Adipocyte (in vitro differentiated cells): ENCODE measurements around the gene SMAD3.

Source experiments
- DNase-seq: peaks from one replicate; pipeline ENCODE4 v3.0.0-alpha.2; 2015; ENCODE audit warnings: low read depth
- H3K27me3 ChIP-seq: replicated peaks from 2 replicates; pipeline ENCODE4 v1.7.0; 2013; ENCODE audit warnings: mild to moderate bottlenecking, low read length, moderate library complexity; ENCODE audit not compliant: control insufficient read depth, insufficient read depth
- H3K36me3 ChIP-seq: 2 replicates; pipeline ENCODE4 v1.7.0; 2013; ENCODE audit warnings: low read length, mild to moderate bottlenecking, moderate library complexity; ENCODE audit not compliant: control insufficient read depth, insufficient read depth, severe bottlenecking
- H3K4me1 ChIP-seq: 2 replicates; pipeline ENCODE4 v1.7.0; 2013; ENCODE audit warnings: mild to moderate bottlenecking, low read length, moderate library complexity; ENCODE audit not compliant: control insufficient read depth, insufficient read depth
- H3K4me3 ChIP-seq: 2 replicates; pipeline ENCODE4 v1.7.0; 2013; ENCODE audit warnings: mild to moderate bottlenecking, low read length, moderate library complexity
- H3K9ac ChIP-seq: 2 replicates; pipeline ENCODE4 v1.7.0; 2013; ENCODE audit warnings: mild to moderate bottlenecking, low read length, moderate library complexity
- H3K9me3 ChIP-seq: 2 replicates; pipeline ENCODE4 v1.7.0; 2013; ENCODE audit warnings: mild to moderate bottlenecking, low read length, moderate library complexity; ENCODE audit not compliant: control insufficient read depth

Gene SMAD3

DNA sequence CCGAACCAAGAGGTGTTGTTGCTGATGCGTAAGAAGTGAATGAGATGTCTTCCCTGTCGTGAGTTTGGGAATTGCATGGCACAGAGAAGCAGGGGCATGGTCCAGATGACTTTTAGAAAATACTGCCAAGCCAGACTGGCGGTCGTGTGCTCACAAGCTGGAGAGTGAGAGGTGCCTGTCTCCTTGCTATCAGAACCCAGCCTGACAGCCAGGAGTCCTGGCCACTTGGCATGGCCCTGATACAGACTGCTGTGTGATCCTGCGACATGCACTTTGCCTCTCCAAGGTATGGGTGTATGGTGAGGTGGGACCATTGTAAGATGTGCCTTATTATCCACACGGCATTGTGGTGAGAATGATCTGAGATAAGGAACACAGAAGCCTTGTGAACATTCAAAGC, 93.0 kb downstream of the SMAD3 start:
- no peaks in the 10 kb centered on the region for H3K27me3 ChIP-seq
- no peak for DNase-seq
- no peak overlapping the region for H3K9ac ChIP-seq
- no peaks in the 10 kb centered on the region for H3K36me3 ChIP-seq
- H3K4me3 ChIP-seq = no peak overlapping the region
- H3K4me1 ChIP-seq = peaks cover 30% of the 10 kb centered on the region
- no peaks in the 10 kb centered on the region for H3K9me3 ChIP-seq

- Histone ChIP-seq H3K36me3 (peaks cover 19% of the 10 kb centered on the region), H3K4me3 (no peak overlapping the region), H3K4me1 (peaks cover 16% of the 10 kb centered on the region), H3K9ac (no peak overlapping the region), H3K9me3 (no peaks in the 10 kb centered on the region), H3K27me3 (no peaks in the 10 kb centered on the region)
- DNase-seq = no peak
Observed at GRCh38 chr15:67161412-67161811, 96.0 kb downstream of the SMAD3 start.

DNA sequence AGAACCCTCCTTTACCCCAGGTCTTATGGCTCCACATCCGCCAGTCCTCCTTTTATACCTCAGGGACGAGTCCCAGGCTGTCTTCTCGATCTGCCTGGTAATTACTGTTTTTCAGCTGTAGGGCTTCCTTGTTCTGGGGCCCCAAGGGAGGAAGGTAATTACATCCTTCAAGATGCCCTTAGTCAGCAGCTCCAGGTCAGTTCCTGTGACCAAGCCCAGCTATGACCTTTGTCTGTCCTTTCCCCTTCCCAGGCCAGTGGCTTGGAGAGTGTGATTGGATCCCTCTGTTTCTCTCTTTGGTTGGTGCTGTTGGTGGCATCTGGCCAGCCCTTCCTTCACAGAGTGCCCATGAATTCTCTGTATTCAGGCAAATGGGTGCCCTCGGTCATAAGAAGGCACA, 96.5 kb downstream of the SMAD3 start:
- H3K36me3 ChIP-seq = peaks cover 24% of the 10 kb centered on the region
- H3K9ac ChIP-seq = no peak overlapping the region
- no peak overlapping the region for H3K4me3 ChIP-seq
- DNase-seq = no peak
- H3K27me3 ChIP-seq = no peaks in the 10 kb centered on the region
- H3K4me1 ChIP-seq = peaks cover 16% of the 10 kb centered on the region
- no peaks in the 10 kb centered on the region for H3K9me3 ChIP-seq

DNA sequence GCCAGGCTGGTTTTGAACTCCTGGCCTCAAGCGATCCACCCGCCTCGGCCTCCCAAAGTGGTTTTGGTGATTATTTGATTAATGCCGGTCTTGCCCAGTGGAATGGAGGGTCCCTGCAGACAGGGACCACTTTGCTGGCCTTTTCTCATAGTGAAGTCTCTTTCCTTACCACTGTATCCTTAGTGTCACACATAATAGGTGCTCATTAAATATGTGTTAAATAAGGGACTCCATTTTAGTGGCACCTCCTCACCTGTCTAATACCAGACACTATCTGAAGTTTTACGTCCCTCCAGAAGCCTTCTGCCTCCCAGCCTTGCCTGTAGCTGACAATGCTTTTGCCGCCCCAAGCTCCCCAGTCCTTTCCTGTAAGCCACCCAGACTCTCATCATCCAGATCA, 97.8 kb downstream of the SMAD3 start:
- H3K27me3 ChIP-seq = no peaks in the 10 kb centered on the region
- H3K36me3 ChIP-seq = peaks cover 32% of the 10 kb centered on the region
- no peak overlapping the region for H3K9ac ChIP-seq
- H3K4me3 ChIP-seq = no peak overlapping the region
- no peaks in the 10 kb centered on the region for H3K9me3 ChIP-seq
- H3K4me1 ChIP-seq = peaks cover 20% of the 10 kb centered on the region
- DNase-seq = no peak

DNA sequence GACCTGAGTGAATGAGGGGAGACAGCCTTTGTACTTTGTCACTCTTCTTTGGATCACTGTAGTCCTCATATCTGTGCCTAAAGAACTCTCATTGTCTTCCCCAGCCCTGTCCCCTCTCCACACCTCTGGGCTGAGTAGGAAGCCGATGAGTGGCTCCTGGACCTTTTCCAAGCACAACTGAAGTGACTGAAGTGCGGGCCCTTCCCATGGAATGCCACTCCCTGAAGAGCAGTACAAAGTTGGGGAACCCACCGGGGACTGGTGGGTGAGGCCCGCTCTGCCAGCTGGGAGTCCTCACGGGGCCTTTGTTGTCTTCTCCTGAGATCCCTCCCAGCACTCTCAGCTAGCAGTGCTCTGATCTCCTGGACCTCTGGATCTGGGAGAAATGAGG, 99.0 kb downstream of the SMAD3 start:
- Histone ChIP-seq H3K9ac (no peak overlapping the region), H3K4me1 (peaks cover 21% of the 10 kb centered on the region), H3K4me3 (no peak overlapping the region), H3K9me3 (no peaks in the 10 kb centered on the region), H3K36me3 (peaks cover 37% of the 10 kb centered on the region), H3K27me3 (no peaks in the 10 kb centered on the region)
- no peak for DNase-seq

DNA sequence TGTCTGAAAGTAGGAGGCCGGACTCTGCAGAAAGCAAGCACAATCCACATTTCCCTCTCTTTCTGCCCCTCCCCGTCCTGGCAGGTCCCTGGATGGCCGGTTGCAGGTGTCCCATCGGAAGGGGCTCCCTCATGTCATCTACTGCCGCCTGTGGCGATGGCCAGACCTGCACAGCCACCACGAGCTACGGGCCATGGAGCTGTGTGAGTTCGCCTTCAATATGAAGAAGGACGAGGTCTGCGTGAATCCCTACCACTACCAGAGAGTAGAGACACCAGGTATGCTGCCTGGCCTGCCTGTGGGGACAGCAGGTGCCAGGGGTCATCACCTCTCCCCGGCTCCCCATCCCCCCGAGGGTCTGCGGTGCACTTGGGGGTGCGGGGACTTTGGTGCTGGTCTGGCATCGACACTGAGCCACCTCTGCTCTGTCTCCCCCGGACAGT, 99.4 kb downstream of the SMAD3 start:
- peaks cover 21% of the 10 kb centered on the region for H3K4me1 ChIP-seq
- peaks cover 39% of the 10 kb centered on the region for H3K36me3 ChIP-seq
- no peaks in the 10 kb centered on the region for H3K27me3 ChIP-seq
- DNase-seq = no peak
- H3K4me3 ChIP-seq = no peak overlapping the region
- no peak overlapping the region for H3K9ac ChIP-seq
- H3K9me3 ChIP-seq = no peaks in the 10 kb centered on the region

- no peak for DNase-seq
- Histone ChIP-seq H3K36me3 (peaks cover 46% of the 10 kb centered on the region), H3K27me3 (no peaks in the 10 kb centered on the region)
Observed at GRCh38 chr15:67165254-67166253, 100.2 kb downstream of the SMAD3 start.

DNA sequence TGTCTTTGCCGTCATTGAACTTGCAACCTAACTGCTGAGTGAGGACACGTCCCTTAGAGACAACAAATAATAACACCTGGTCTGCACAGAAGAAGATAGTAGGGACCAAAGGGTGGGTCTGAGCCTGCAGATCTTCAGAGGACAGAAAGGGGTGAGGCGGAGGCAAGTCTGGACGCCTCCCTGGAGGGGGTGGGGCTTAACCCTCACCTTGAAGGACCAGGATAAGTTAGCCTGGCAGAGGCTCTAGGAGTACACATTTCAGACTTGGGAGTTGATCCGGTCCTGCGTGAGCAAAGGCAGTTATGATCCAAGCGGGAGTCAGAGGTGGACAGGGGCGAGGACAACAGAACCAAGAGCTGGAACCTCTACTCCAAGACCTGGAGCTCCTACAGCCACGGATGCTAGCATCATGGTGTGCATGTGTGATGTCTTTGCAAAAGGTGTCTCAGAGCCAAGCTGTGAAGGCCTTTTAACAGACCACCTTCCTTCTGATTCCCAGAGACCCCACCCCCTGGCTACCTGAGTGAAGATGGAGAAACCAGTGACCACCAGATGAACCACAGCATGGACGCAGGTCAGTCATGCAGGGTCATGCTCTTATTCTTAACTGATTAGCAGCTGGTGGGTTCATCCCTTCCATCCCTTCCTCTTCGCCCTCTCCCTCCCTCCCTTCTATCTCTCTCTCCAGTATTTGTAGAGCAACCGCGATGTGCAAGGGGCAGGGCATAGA, 101.0 kb downstream of the SMAD3 start:
- no peak for DNase-seq
- Histone ChIP-seq H3K4me3 (no peak overlapping the region), H3K9me3 (no peaks in the 10 kb centered on the region), H3K9ac (no peak overlapping the region), H3K27me3 (no peaks in the 10 kb centered on the region), H3K4me1 (peaks cover 21% of the 10 kb centered on the region), H3K36me3 (peaks cover 55% of the 10 kb centered on the region)

More at GRCh38 chr15:67165254-67166253, 100.2 kb downstream of the SMAD3 start:
- H3K9me3 ChIP-seq = no peaks in the 10 kb centered on the region
- no peak overlapping the region for H3K4me3 ChIP-seq
- H3K4me1 ChIP-seq = peaks cover 21% of the 10 kb centered on the region
- no peak overlapping the region for H3K9ac ChIP-seq

DNA sequence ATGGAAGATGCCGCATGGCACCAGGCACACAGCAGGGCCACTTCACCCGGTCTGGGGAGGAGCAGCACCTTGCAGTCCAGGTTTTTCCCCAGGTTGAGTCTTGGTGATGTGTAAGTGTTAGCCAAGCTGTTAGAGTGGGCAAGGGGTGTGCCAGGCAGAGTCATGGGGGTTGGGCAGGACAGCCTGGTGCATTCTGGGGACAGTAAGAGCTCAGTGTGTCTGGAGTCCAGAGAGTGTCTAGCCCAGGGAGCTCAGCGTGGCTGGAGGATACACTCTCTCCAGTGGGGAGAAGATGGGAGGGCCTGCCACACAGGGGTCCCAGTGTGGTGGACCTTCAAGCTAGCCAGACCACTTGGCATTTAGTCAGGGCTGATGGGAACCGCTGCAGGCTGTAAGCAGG, 101.7 kb downstream of the SMAD3 start:
- no peak overlapping the region for H3K4me3 ChIP-seq
- DNase-seq = no peak
- H3K9me3 ChIP-seq = no peaks in the 10 kb centered on the region
- no peak overlapping the region for H3K9ac ChIP-seq
- peaks cover 19% of the 10 kb centered on the region for H3K4me1 ChIP-seq
- H3K36me3 ChIP-seq = peaks cover 59% of the 10 kb centered on the region
- no peaks in the 10 kb centered on the region for H3K27me3 ChIP-seq

GRCh38 chr15:67168694-67169093, 103.3 kb downstream of the SMAD3 start:
- H3K4me3 ChIP-seq = no peak overlapping the region
- no peak overlapping the region for H3K9ac ChIP-seq
- H3K36me3 ChIP-seq = peaks cover 74% of the 10 kb centered on the region
- no peaks in the 10 kb centered on the region for H3K27me3 ChIP-seq
- no peaks in the 10 kb centered on the region for H3K9me3 ChIP-seq
- no peak for DNase-seq
- peaks cover 16% of the 10 kb centered on the region for H3K4me1 ChIP-seq

DNA sequence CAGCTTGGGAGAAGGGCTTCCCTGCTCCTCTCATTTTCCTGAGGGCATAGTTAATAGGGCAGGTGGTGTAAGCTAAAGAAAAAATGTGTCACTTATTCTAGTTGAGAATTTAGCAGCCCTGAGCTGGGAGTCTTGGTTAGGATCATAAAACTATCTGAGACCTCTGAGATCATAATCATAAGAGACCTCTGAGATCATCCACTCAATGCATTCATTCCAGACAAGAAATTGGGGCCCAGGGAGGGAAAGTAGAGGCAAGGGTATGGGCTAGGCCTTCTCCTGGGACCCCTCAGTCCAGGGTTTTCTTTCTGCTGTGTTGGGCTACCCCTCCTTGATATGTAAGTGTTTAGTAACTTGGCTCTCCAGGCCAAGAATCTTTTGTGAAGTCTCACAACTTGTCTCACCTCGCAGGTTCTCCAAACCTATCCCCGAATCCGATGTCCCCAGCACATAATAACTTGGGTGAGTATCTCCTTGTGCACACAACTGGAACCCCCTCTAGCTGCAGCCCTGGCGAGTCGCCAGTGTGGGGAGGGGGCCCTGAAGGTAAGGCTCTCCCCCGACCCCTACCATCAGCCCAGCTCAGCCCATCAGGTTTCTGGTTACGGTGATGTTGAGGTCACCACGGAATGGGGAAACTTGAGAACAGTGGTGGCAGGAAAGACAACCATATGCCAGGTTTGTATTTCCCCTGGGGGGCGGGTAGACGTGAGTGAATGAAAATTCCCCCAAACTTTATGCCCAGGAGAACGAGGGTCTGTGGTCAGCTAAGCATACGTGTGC, 104.9 kb downstream of the SMAD3 start:
- Histone ChIP-seq H3K4me3 (no peak overlapping the region), H3K4me1 (peaks cover 23% of the 10 kb centered on the region), H3K27me3 (no peaks in the 10 kb centered on the region), H3K9ac (no peak overlapping the region), H3K36me3 (peaks cover 76% of the 10 kb centered on the region), H3K9me3 (no peaks in the 10 kb centered on the region)
- DNase-seq = no peak
